H54 (cell line): Measurements from ENCODE around the gene DPM2.

ENCODE experiments used
- DNase-seq: peaks from one replicate; pipeline ENCODE4 v3.0.0; 2011; ENCODE audit warnings: low spot score, mixed read lengths; ENCODE audit not compliant: insufficient read length
- FAIRE-seq: peaks from 3 replicates; lab custom pipeline; 2011; peaks lifted over from hg19 to GRCh38; lab: Jason Lieb, UNC
- POLR2A ChIP-seq: IDR thresholded peaks from 2 replicates; pipeline ENCODE4 v1.6.1; 2011; ENCODE audit warnings: low read depth, mild to moderate bottlenecking, low read length

Gene DPM2, protein sequence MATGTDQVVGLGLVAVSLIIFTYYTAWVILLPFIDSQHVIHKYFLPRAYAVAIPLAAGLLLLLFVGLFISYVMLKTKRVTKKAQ

GRCh38 chr9:127937388-127938297, at the start of gene DPM2:
DPM2 (minus strand) TSS chr9:127937854; CDS start chr9:127937820, 34 bp downstream.
- TF ChIP-seq POLR2A: peak; percentile 78
- FAIRE-seq (peak; percentile 71), DNase-seq (peak; percentile 99)

DNA sequence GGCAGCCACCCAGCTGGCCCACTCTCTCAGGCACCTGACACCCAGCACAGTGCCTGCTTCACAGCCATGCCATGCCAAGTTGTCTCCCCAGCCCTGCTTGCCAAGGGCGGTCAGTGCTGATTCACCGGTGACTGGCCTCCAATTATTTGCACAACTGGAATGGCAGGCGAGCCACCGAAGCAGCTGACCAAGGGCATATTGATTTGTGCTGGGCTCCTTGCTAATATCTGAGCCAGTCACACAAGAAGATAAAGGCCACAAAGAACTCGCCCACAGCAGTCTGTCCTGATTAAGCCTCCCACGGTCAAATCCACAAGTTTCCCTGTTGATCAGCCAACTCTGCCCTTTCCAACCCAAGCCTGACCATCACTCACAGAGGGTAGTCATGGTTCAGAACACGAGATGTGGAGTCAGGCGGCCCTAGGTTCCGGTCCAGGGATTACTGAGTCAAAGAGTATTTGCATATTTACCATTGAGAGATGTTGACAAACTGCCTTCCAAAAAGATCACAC, 49.5 kb upstream of the DPM2 start:
- TF ChIP-seq POLR2A: no peak
- DNase-seq: peak; percentile 98
- FAIRE-seq: peak; percentile 87

- DNase-seq: no peak
- FAIRE-seq: no peak
- TF ChIP-seq POLR2A: no peak
These were observed 47.4 kb upstream of the DPM2 start for GRCh38 chr9:127985011-127985410.

- DNase-seq: no peak
- no peak for TF ChIP-seq POLR2A
- FAIRE-seq: no peak
These were observed 46.2 kb upstream of the DPM2 start for GRCh38 chr9:127983847-127984289.

DNA sequence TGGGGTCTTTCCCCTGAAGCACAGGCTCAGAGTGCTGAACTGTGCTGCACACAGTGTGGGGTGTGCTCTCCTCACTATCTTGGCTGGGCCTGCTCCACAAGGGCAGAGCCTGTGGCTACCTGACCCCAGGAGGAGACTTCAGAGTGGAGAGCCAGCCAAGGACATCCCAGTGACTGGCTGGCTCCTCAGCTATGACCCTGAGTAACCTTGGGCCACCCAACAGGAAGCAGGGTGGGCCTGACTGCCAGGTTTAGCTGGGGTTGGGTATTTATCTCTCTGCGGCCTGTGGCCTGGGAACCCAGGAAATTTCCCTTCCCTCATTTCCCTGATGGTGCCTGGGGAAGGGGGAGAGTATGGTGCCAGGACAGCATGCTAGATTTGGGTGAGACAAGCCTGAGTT, 45.3 kb upstream of the DPM2 start:
- TF ChIP-seq POLR2A: no peak
- FAIRE-seq: no peak
- no peak for DNase-seq

DNA sequence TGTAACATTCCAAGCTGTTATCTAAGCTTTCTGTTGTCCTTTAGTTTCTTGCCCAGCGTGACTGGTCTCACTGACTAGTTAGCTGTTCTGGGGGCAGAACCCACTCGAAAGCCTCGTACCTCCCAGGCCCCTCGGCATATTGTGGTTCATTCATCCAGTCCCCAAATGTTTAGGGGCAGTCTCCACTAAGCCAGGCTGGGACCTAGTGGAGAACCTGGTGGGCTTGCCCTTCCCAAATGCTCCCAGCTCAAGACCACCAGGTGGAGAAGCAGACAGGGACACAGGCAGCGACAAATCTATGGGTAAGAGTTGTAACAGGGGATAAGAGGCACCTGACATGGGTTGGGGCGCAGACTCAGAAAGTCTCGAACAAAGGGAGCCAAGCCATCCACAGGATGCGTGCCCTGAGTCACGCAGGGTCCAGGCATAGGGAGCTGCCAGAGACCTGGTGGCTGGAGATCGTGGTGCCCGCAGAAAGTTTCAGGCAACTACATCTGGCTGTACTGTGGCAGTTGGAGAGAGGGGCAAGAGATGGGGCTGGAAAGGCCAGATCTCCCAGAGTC, 44.0 kb upstream of the DPM2 start:
- no peak for FAIRE-seq

DNA sequence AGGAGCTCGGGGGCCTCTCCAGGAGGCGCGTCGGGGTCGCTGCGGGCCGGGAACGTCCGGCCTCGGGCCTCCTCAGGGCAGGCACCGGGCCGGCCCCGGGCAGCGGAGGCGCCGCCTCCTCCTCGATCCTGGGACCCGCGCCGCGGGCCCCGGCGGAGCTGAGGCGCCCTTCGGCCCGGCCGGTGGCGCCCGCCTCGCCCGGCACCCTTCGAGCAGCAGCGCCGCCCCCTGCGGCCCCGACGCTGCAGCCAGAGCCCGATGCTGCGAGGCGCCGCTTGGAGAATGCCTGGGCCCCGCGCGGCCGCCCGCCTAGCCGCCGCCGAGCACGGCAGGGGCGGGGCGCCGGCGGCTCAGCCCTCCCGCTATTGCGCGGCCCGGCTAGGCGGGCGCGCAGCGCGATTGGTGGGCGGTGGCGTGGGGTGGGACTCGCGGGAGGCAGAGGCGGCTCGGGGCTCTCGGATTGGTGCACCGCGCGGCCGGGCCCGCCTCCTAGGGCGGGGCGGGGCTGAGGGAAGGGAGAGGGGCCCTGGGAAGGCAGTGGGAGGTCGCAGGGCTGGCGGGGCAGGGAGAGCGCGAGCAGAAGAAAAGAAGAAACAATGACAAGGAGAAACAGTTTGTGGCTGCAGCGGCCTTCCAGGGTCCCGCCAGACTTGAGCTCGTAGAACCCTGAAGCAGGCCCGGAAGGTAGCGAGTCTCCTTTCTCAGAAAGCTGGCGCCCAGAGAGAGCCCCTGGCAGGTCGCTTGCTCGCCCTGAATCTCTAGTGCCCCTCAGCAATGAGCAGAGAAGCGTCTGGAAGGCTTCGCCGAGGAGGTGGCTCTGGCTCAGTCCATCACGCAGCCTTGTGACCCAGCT, 43.3 kb upstream of the DPM2 start, which contains the start of gene EEIG1:
EEIG1 (minus strand) TSS at position 284 of the 853 bp plus-strand sequence. CDS start 852 bp downstream, outside the sequence.
- peak; percentile 97 for DNase-seq
- no peak for FAIRE-seq
- TF ChIP-seq POLR2A: peak; percentile 89

More for the DNA sequence above, 44.0 kb upstream of the DPM2 start:
- TF ChIP-seq POLR2A: no peak
- no peak for DNase-seq

DNA sequence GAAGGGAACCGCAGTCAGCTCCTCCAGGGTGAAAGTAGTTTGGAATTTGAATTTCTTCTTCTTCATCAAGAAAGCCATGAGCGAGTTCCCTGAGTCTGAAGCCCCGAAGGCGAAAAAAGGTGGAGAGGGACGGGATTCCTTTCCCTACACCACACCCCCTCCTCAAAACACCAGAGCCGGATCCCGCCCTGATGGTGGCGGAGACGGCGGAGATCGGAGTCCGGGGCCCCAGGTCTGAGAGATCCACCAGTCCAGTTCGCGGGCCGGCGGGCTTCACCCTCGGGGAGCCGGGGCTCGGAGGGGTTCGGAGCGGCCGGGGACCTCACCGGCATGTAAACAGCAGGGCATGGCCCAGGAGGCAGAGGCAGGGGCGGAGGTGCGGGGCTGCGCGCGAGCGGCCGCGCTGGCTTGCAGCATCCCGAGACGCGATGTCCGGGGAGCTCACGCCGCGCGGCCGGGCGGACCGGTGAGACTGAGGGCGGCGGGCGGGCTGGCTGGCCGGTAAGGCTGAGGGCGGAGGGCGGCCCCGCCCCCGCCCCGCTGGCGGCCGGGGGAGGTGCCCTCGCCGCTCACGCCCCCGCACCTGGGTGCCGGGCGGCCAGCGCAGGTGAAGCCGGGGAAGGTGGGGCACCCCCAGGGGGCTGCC, 42.5 kb upstream of the DPM2 start:
- TF ChIP-seq POLR2A: 0 out of 2 replicates have a peak, but pooled peaks have one; percentile 36
- DNase-seq: no peak
- FAIRE-seq: no peak

- DNase-seq (peak; percentile 81), FAIRE-seq (no peak)
- no peak for TF ChIP-seq POLR2A
These were observed 41.8 kb upstream of the DPM2 start for GRCh38 chr9:127979333-127980059.

GRCh38 chr9:127979015-127979332, 41.3 kb upstream of the DPM2 start:
- TF ChIP-seq POLR2A: no peak
- FAIRE-seq: no peak
- no peak for DNase-seq

GRCh38 chr9:127977884-127978647, 40.4 kb upstream of the DPM2 start:
- FAIRE-seq (no peak), DNase-seq (no peak)
- TF ChIP-seq POLR2A: no peak
